ENCODE measurements around the gene VMP1. TPM values are rescaled to one million over a fixed set of nuclear protein-coding genes. Genes with fewer than 3 reads are reported as not detected.
A peak's percentile ranks its signal among the peaks of the same experiment; 100 is the strongest.
"Not testable (repeated sequence)": the region's sequence is repeated elsewhere in the genome, so short reads cannot be mapped to it uniquely, and the experiment has no call there.

VMP1 gene
- polyA plus RNA-seq, 1 experiment = 105 TPM

DNA sequence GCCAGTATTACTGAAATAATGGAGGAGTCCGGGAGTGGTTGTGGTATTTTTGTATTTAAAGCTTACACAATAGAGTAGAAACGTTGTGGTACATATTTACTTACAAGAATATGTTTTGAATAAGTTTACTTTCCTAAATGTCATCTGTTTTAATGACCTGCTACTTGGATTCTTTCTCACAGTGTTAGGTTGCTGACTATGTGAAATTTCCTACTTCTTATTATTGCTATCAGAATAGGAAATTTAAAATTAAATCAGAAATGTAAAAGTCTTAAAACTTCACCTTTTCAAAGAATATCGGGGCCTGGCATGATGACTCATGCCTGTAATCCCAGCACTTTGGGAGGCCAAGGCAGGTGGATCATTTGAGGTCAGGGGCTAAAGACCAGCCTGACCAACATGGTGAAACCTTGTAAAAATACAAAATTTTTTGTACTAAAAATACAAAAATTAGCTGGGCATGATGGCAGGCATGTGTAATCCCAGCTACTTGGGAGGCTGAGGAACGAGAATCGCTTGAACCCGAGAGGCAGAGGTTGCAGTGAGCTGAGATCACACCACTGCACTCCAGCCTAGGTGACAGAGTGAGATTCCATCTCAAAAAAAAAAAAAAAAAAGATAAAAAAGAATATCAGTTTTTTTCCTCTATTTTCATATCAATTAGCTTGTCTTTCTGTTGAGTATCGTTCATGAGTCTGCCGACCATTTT is 77.8 kb downstream of the VMP1 start:
- CTCF ChIA-PET = interaction anchor here (0.6 to 3.5 kb wide), 9 partner anchors 13 to 420 kb away, joined by 3 to 21 read pairs (median 4); no protein-coding TSS in a partner anchor
- no peaks in the 10 kb centered on the region for H3K36me3 ChIP-seq (ENCODE audit: control insufficient read depth, insufficient read depth, low read length)
- TF ChIP-seq, protein P1, sequence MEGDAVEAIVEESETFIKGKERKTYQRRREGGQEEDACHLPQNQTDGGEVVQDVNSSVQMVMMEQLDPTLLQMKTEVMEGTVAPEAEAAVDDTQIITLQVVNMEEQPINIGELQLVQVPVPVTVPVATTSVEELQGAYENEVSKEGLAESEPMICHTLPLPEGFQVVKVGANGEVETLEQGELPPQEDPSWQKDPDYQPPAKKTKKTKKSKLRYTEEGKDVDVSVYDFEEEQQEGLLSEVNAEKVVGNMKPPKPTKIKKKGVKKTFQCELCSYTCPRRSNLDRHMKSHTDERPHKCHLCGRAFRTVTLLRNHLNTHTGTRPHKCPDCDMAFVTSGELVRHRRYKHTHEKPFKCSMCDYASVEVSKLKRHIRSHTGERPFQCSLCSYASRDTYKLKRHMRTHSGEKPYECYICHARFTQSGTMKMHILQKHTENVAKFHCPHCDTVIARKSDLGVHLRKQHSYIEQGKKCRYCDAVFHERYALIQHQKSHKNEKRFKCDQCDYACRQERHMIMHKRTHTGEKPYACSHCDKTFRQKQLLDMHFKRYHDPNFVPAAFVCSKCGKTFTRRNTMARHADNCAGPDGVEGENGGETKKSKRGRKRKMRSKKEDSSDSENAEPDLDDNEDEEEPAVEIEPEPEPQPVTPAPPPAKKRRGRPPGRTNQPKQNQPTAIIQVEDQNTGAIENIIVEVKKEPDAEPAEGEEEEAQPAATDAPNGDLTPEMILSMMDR (IDR thresholded peaks at IDR 0.05; ENCODE audit: insufficient read depth, low read depth, low read length) = no peak
- POLR2A ChIA-PET = interaction anchor here (1.0 kb wide), 1 partner anchor 52 kb away, joined by 3 read pairs; no protein-coding TSS in a partner anchor
- DNase-seq (ENCODE audit: low read depth) = no peak
- H3K4me3 ChIP-seq (ENCODE audit: low read depth, low read length) = no peak overlapping the region
- H3K27me3 ChIP-seq (ENCODE audit: control insufficient read depth, insufficient read depth, low read length) = no peaks in the 10 kb centered on the region

DNA sequence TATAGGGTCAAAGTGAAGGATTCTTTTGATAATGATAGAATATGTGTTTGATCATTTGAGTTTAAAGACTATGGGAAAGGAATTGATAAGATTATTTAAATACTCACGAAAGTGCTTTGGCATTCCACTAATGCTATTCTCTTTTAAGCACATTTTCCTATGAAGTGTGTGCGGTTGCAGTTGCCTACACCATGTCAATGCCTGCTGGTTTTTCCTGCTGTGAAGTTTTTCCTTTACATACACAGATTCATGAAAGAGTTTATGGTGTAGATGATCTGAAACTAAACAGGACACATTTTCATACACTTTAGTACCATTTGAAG is 78.7 kb downstream of the VMP1 start:
- ChIA-PET POLR2A (interaction anchor here (0.7 to 1.1 kb wide), 4 partner anchors 12 to 57 kb away, joined by 3 to 6 read pairs (median 3); no protein-coding TSS in a partner anchor), CTCF (interaction anchor here (1.2 to 3.5 kb wide), 3 partner anchors 32 to 73 kb away, joined by 3 to 21 read pairs (median 8); no protein-coding TSS in a partner anchor)
- H3K4me3 ChIP-seq (ENCODE audit: low read depth, low read length) = no peak overlapping the region

GRCh38 chr17:59786536-59787319 is 79.3 kb downstream of the VMP1 start:
- ChIA-PET CTCF (interaction anchor here (1.2 to 3.5 kb wide), 4 partner anchors 16 to 72 kb away, joined by 3 to 21 read pairs (median 6); no protein-coding TSS in a partner anchor), POLR2A (interaction anchor here (0.6 to 1.1 kb wide), 6 partner anchors 13 to 57 kb away, joined by 3 to 6 read pairs (median 4); no protein-coding TSS in a partner anchor)
- DNase-seq (ENCODE audit: low read depth) = peak; percentile 99
- TF ChIP-seq, protein P1 (IDR thresholded peaks at IDR 0.05; ENCODE audit: insufficient read depth, low read depth, low read length) = 0 out of 2 replicates have a peak, but pooled peaks have one; percentile 7
- Histone ChIP-seq H3K36me3 (ENCODE audit: control insufficient read depth, insufficient read depth, low read length) (no peaks in the 10 kb centered on the region), H3K4me3 (ENCODE audit: low read depth, low read length) (no peak overlapping the region), H3K27me3 (ENCODE audit: control insufficient read depth, insufficient read depth, low read length) (no peaks in the 10 kb centered on the region)

More for the DNA sequence above, 78.7 kb downstream of the VMP1 start:
- TF ChIP-seq, protein P1 (IDR thresholded peaks at IDR 0.05; ENCODE audit: insufficient read depth, low read depth, low read length) = no peak
- no peaks in the 10 kb centered on the region for H3K27me3 ChIP-seq (ENCODE audit: control insufficient read depth, insufficient read depth, low read length)
- DNase-seq (ENCODE audit: low read depth) = no peak
- H3K36me3 ChIP-seq (ENCODE audit: control insufficient read depth, insufficient read depth, low read length) = no peaks in the 10 kb centered on the region

DNA sequence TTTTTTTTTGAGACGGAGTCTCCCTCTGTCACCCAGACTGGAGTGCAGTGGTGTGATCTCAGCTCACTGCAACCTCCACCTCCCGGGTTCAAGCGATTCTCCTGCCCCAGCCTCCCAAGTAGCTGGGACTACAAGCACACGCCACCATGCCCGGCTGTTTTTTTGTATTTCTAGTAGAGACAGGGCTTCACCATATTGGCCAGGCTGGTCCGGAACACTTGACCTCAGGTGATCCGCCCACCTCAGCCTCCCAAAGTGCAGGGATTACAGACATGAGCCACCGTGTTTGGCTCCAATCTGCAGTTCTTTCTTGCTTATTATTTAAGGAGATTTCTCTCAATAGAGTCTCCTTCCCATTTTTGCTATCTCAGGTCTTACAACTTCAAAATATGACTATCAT is 82.4 kb downstream of the VMP1 start:
- CTCF ChIA-PET = interaction anchor here (1.0 kb wide), 1 partner anchor 29 kb away, joined by 3 read pairs; no protein-coding TSS in a partner anchor

DNA sequence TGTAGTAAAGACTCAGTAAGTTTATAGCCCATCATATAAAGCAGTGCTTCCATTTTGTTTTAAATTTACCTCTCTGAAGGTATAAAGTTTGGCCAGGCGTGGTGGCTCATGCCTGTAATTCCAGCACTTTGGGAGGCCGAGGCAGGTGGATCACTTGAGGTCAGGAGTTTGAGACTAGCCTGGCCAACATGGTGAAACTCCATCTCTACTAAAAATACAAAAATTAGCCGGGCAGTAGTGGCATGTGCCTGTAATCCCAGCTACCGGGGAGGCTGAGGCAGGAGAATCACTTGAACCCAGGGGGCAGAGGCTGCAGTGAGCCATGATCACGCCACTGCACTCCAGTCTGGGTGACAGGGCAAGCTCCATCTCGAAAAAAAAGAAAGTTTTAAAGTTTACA is 83.0 kb downstream of the VMP1 start:
- H3K27me3 ChIP-seq (ENCODE audit: control insufficient read depth, insufficient read depth, low read length); CTCF ChIA-PET; H3K36me3 ChIP-seq (ENCODE audit: control insufficient read depth, insufficient read depth, low read length); H3K4me3 ChIP-seq (ENCODE audit: low read depth, low read length); DNase-seq (ENCODE audit: low read depth): not testable (repeated sequence)
- POLR2A ChIA-PET = interaction anchor here (0.6 kb wide), 1 partner anchor 27 kb away, joined by 3 read pairs; no protein-coding TSS in a partner anchor

More for the DNA sequence above, 82.4 kb downstream of the VMP1 start:
- POLR2A ChIA-PET; H3K27me3 ChIP-seq (ENCODE audit: control insufficient read depth, insufficient read depth, low read length); H3K36me3 ChIP-seq (ENCODE audit: control insufficient read depth, insufficient read depth, low read length); DNase-seq (ENCODE audit: low read depth); H3K4me3 ChIP-seq (ENCODE audit: low read depth, low read length): not testable (repeated sequence)

GRCh38 chr17:59790910-59791309 is 83.5 kb downstream of the VMP1 start:
- TF ChIP-seq, protein P1 (IDR thresholded peaks at IDR 0.05; ENCODE audit: insufficient read depth, low read depth, low read length) = no peak
- Histone ChIP-seq H3K27me3 (ENCODE audit: control insufficient read depth, insufficient read depth, low read length) (no peaks in the 10 kb centered on the region), H3K4me3 (ENCODE audit: low read depth, low read length) (no peak overlapping the region), H3K36me3 (ENCODE audit: control insufficient read depth, insufficient read depth, low read length) (no peaks in the 10 kb centered on the region)
- DNase-seq (ENCODE audit: low read depth) = no peak
- POLR2A ChIA-PET = no interaction called here
- CTCF ChIA-PET = no interaction called here
